Raji (cell line): ENCODE measurements around the gene CYBA.

Source experiments
- POLR2A ChIP-seq: IDR thresholded peaks from 2 replicates; pipeline ENCODE4 v1.6.1; 2011; ENCODE audit warnings: low read depth, low read length, control low read depth; ENCODE audit not compliant: insufficient read depth

CYBA gene

DNA sequence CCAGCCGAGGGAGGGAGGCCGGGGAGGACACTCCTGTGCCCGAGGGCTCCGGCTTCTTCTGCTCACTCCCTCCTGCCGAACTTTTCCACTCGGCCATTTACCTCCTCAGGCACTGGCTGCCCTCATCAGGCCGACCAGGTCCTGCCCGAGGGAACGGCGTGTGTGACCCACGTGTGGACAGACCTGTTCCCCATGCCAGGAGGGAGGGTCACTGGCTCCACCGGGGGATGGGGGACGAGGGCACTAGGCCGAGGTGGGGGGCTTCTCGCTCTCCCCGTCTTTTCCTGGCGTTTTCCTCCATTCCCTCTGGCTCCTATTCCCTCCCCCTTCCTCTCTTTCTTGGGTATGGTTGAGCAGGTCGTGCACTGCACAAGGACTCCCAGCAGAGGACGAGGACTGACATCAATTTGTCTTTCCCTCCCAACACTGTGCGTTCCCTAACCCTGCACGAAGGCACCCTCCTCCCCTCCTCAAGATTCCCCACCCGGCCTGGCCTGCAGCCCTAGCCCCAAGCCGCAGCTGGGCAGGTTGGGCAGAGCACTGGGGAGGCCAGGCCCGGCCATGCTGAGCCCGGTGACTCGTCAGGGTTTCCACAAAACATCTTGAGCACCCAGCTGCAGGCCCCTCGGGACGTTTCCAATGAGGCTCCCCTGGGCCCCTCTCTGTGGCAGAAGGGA is 15.7 kb downstream of the CYBA start:
- no peak for TF ChIP-seq POLR2A

DNA sequence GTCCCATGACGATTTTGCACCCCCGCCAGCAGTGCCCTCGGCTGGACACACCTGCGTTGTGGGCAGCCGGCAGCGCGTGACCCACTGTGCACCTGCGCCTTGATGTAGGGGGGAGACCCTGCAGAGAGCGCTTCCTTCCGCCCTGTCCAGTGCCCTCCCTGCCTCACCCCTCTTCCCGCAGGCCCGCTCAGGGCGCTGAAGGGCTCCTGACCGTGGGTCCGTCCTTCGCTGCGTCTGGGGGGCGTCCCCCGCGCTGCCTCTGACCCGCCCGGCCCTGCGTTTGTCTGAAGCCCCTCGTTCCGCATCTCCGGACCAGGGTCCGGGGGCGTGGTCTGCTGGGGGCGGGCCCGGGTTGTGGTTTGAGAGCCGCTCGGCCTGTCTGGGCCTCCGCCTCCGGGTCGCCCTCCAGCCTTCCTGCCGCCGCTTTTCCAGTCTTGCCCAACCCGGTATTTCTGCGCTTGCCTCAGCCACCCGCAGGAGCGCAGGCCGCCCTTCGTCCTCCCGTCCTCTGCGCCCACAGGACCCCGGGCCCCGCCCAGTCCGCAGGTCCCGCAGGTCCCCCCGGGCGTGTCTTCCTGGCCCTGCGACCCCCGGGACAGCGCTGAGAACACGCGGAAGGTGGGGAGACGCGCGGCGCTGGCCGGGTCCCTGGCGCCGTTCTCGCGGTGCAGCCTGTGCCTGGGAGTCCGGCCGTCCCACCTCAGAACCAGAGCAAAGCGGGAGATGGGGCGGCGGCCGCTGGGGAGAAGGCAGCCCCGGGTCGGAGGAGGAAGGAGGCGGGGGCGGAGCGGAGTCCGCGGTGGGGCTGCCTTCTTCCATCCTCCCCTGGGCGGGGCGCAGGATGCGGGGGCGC is 16.5 kb downstream of the CYBA start:
- 0 out of 2 replicates have a peak, but pooled peaks have one; percentile 21 for TF ChIP-seq POLR2A

DNA sequence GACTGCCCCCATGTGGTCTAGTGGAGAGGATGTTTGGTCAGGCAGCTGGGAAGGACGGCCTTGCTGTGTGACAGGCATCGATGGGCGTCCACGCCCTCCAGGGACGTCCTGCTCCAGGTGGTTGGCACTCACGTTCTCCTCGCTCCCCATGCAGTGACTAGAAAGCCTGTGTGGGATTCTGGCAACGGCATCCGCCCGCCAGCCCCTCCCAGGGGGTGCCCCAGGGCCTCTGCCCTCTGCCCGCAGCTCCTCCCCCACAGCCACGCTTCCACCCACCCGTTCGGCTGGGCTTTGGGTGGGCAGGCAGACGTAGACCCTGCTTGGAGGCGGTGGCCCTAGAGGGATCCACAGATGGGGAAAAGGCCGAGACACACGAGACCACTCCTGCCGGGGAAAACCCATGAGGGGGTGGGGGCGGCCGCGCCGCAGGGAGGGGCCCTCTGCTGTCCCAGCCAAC is 17.1 kb downstream of the CYBA start:
- TF ChIP-seq POLR2A, result no peak

DNA sequence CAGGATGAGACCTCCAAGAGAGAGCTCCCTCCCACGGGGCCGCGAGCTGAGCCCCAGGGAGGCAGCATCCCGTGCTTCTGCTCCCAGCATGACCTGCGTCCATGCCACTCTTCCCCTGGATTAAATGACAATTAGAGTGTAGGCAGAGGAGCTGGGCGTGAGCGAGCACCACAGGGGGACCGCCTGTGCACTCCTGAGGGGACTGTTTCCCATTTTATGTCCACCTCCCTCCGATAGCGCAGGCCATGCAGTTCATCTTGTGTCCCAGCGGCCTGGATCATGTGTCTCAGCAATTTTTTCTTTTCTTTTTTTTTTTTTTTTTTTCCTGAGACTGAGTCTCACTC is 18.3 kb downstream of the CYBA start:
- no peak for TF ChIP-seq POLR2A

DNA sequence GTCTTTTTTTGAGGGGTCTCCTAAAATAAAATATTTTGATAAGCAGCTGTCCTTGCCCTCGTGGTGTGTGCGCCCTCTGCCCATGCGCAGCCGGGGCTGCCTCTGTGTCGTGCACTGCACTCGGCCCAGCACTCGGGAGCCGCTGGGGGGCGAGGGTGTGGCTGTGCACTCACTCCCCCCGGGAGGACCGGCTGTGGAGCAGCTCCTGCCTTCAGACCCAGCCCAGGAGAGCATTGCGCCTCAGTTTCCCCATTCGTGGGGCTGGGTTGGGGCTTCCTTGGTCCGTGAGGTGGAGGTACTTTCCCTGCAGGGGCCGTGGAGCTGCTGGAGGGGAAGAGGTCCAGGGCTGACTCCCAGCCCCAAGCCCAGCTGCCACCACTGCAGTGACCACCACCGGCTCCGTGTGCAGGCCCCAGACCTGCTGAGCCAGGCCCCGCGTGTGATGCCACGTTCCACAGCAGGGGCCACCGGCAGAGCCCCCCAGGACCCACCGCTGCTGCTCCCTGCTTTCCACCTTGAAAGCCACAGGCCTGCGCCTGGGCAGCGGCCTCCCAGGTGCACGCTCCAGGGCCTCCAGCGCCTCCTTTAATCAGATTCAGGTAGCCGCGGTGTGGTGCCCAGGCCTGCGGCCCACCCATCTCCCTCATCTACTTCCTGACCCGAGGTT is 18.8 kb downstream of the CYBA start:
- no peak for TF ChIP-seq POLR2A

DNA sequence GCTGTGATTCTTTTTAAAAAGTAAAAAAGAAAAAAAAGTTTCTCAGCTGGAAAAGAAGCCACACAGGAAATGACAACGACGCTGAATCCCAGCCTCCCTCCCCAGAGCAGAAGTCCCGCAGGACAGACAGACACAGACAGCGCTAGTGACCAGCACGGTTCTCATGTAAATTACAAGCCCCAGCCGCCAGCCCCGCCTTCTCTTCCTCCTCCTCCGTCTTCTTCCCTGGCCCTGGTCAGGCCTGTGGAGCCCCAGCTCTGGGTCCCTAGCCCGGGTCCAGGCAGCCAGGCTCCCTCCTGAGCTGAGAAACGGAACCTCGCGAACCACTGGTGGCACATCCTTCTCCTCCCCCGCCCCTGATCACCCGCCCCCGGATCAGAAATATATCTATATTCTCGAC is 19.5 kb downstream of the CYBA start:
- TF ChIP-seq POLR2A, result no peak

DNA sequence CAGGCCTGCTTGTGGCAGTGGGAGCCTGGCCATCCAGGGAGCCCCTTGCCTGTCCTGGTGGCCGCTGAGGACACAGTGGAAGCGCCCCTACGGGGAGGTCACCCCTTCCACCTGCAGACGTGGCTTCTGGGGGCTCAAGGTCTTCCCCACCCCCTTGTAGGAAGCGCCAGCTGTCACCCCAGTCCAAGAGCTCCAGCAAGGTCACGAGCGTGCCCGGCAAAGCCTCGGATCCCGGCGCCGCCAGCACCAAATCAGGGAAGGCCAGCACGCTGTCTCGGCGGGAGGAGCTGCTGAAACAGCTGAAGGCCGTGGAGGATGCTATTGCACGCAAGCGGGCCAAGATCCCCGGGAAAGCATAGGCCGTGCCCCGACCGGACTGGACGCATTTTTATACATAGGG is 19.9 kb downstream of the CYBA start:
- no peak for TF ChIP-seq POLR2A

DNA sequence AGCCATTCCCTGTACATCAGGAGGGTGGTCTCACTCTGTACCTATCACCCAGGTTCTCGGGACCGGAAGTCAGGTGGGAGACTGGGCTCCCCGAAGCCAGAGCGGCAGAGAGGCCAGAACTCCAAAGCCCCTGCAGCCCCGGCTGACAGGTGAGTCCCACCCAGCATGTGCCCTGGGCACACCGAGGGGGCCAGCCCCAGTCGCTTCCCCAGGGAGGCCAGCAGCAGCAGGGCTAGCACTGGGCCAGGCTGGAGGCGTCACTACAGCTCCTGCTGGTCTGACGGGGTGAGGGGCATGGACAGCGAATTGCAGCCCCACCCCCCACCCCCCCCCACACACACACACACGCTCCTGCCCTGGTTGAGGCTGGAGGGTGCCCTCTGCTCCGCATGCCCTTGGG is 20.4 kb downstream of the CYBA start:
- TF ChIP-seq POLR2A, result no peak

DNA sequence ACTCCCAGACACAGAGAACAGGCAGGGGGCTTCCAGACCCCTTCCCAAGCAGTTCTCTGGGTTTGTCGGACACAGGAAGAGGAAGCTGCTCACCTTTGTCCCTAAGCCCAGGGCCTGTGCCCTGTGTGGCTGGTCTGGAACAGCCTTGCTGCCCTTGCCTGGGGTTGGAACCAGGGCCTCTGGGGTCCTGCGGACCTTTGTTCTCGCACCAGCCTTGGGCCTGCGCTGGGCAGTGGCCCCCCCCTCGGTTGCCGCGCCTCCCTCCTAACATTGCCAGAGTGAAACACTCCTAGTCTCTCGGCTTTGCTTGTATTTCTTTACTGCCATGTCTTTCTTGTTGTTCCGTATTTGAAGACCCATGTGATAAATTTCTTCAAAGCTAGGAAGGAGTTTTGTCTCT is 21.0 kb downstream of the CYBA start:
- TF ChIP-seq POLR2A, result no peak

DNA sequence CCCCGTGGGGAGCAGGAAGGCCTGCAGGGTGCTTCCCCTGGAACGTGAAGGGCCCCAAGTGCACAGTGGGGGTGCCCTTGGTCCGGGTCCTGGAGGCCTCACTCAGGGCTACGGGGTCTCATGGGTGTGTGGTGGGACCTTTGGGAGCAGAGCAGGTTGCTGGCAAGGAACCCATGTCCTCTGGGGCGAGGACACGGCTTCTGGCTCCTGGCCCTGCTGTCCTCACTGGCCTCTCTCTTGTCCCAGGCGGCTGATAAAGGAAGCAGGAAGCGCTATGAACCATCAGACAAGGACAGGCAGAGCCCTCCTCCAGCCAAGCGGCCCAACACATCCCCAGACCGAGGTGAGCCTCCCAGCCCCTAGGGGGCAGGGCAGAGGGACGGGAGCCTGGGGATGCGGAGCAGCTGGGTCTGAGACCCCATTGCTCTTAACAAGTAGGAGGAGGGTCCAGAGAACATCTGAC is 22.3 kb downstream of the CYBA start:
- no peak for TF ChIP-seq POLR2A

DNA sequence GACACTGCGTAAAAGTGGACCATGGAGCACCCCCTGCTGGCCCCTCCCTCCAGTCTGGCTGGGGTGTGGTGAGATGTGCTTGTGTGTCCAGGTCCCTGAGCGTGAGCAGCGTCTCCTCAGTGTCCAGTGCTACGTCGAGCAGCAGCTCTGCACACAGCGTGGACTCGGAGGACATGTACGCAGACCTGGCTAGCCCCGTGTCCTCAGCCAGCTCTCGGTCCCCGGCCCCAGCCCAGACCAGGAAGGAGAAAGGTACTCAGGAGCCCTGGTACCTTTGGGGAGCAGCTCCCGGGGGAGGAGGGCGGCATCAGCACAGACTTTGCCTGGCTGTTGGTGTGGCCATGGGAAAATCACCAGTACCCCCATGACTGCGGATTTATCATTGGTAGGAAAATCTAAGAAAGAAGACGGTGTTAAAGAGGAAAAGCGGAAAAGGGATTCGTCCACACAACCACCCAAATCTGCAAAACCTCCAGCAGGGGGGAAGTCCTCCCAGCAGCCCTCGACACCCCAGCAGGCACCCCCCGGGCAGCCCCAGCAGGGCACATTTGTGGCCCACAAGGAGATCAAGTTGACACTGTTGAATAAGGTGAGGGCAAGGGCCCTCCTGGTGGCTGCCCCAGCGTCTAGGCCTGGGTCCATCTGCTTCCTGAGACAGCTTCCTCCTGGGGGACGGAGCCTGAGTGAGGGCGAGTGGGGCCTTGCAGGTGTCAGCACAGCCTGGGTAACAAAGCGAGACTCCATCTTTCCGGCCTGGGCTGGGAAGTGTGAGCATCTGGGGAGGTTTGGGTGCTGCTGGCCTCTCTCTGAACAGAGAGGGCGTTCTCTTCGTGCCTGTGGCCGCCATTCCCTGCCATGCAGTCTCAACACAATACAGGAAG is 23.1 kb downstream of the CYBA start:
- TF ChIP-seq POLR2A, result no peak

DNA sequence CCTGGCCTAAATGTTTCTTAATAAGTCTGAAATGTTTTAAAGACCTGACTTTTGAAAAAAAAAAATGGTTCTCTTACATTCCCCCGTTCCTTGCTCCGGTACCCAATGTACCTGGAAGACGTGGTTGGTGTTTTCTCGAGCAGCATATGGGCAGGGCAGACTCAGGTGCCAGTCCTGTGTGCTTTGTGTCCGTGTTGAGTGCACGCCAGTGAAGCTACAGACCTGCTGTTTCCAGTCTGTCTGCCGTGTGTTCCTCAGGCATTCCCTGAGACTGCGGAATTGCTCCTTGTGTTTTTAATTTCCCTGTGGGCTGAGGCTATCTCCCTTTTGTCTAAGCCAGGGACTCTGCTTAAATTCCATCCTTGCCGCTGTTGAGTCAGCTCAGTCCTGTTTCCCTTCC is 24.2 kb downstream of the CYBA start:
- no peak for TF ChIP-seq POLR2A

DNA sequence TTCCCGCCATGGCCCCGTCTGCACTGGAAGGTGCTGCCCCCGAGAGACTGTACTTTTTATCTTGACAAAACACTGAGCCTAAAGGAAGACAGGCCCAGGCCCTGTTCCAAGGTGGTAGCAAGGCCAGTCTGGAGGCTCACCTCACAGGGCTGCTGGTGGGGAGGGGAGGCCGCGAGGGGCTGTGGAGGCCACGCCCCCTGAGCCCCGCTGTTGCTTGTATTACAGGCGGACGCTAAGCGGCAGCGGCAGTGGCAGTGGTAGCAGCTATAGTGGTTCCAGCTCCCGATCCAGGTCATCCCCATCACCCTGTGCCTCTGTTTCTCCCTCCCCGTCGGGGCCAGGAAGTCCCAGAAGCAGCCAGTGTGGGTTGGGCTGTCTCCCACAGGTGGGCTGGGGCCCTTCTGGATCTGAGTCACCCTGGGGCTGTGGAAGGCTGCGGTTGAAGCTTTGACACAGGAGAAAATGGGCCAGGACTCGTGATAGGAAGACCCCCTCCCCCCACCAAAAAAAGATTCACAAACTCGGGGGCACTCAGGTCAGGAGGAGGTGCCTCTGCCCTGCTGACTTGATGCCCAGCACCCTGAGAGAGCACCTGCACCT is 25.8 kb downstream of the CYBA start:
- no peak for TF ChIP-seq POLR2A

DNA sequence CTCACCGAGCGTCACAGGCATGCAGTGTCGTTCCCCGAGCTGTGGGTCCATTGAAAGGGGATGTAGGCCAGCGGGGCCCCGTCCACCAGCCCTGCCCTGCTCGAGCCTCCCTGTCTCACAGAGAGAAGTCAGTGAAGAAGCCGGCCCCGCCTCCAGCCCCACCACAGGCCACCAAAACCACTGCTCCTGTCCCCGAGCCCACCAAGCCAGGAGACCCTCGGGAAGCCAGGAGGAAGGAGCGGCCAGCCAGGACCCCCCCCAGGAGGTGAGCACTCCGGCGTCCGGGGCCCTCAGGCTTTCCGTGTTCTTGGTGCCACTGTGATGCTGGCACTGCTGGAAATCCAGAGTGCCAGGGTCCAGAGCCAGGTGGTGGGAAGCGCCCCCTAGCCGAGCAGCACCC is 26.4 kb downstream of the CYBA start:
- TF ChIP-seq POLR2A, result no peak
